Lower leg skin (tissue), 3 donors: ENCODE results near the gene DCAF11.

ENCODE experiments used
- CTCF ChIP-seq, 3 donors: fragments of 450-650 bp; IDR thresholded peaks; one replicate each; pipeline ENCODE4 v1.5.1; 2016; ENCODE audit warnings: antibody characterized with exemption in 3 of 3, mild to moderate bottlenecking in 3 of 3, moderate library complexity in 2 of 3
- POLR2A ChIP-seq, 2 donors: fragments of 450-650 bp; IDR thresholded peaks; one replicate each; pipeline ENCODE4 v1.6.1; 2016 to 2017; ENCODE audit warnings: antibody characterized with exemption in 2 of 2, mild to moderate bottlenecking in 1 of 2, moderate library complexity in 1 of 2

- TF ChIP-seq CTCF (IDR thresholded peaks at IDR 0.05) (no peak), POLR2A (IDR thresholded peaks at IDR 0.05) (no peak)
Measured at GRCh38 chr14:24075485-24076301, 38.9 kb upstream of the DCAF11 start.
